ENCODE results near the gene ZNF337. TPM values are rescaled to one million over a fixed set of nuclear protein-coding genes. Genes with fewer than 3 reads are reported as not detected.
A peak's percentile ranks its signal among the peaks of the same experiment; 100 is the strongest.
"Not testable (repeated sequence)": the region's sequence is repeated elsewhere in the genome, so short reads cannot be mapped to it uniquely, and the experiment has no call there.

Gene ZNF337
- total RNA-seq, 1 donor from 2014 or later: 8.0 TPM

GRCh38 chr20:25675161-25675560 is 21.5 kb downstream of the ZNF337 start:
- TF ChIP-seq CTCF (conservative IDR thresholded peaks at IDR 0.05; ENCODE audit: low read depth, low read length): no peak
- DNase-seq (ENCODE audit: low read depth): no peak
- H3K4me3 ChIP-seq (ENCODE audit: low read depth, low read length): no peak overlapping the region

- TF ChIP-seq CTCF (conservative IDR thresholded peaks at IDR 0.05; ENCODE audit: low read depth, low read length): no peak
- DNase-seq (ENCODE audit: low read depth): no peak
- no peak overlapping the region for H3K4me3 ChIP-seq (ENCODE audit: low read depth, low read length)
These were observed 23.9 kb downstream of the ZNF337 start for GRCh38 chr20:25672659-25673235.

- H3K4me3 ChIP-seq (ENCODE audit: low read depth, low read length): no peak overlapping the region
- peak; percentile 19 for TF ChIP-seq CTCF (conservative IDR thresholded peaks at IDR 0.05; ENCODE audit: low read depth, low read length)
- DNase-seq (ENCODE audit: low read depth): no peak
These were observed 26.7 kb downstream of the ZNF337 start for GRCh38 chr20:25669826-25670422.

- DNase-seq (ENCODE audit: low read depth): no peak
- no peak for TF ChIP-seq CTCF (conservative IDR thresholded peaks at IDR 0.05; ENCODE audit: low read depth, low read length)
- no peak overlapping the region for H3K4me3 ChIP-seq (ENCODE audit: low read depth, low read length)
These were observed 28.2 kb downstream of the ZNF337 start for GRCh38 chr20:25668446-25668845.

GRCh38 chr20:25659999-25660398 is 36.7 kb downstream of the ZNF337 start:
- no peak for TF ChIP-seq CTCF (conservative IDR thresholded peaks at IDR 0.05; ENCODE audit: low read depth, low read length)
- DNase-seq (ENCODE audit: low read depth): no peak
- no peak overlapping the region for H3K4me3 ChIP-seq (ENCODE audit: low read depth, low read length)

GRCh38 chr20:25654487-25654886 is 42.2 kb downstream of the ZNF337 start:
- TF ChIP-seq CTCF (conservative IDR thresholded peaks at IDR 0.05; ENCODE audit: low read depth, low read length): no peak
- no peak overlapping the region for H3K4me3 ChIP-seq (ENCODE audit: low read depth, low read length)
- DNase-seq (ENCODE audit: low read depth): no peak

- DNase-seq (ENCODE audit: low read depth); H3K4me3 ChIP-seq (ENCODE audit: low read depth, low read length): not testable (repeated sequence)
These were observed 43.8 kb downstream of the ZNF337 start for GRCh38 chr20:25652866-25653265.
